NB4 (cell line): ENCODE data around the gene EDIL3.

ENCODE experiments used
- CTCF ChIP-seq: IDR thresholded peaks from one replicate; pipeline ENCODE4 v1.5.1; 2012; ENCODE audit warnings: low read depth, low read length
- MYC ChIP-seq: IDR thresholded peaks from 2 replicates; pipeline ENCODE4 v1.6.1; 2011; ENCODE audit warnings: low read depth, low read length

GRCh38 chr5:84393969-84394368 is 9.3 kb upstream of the EDIL3 start:
- TF ChIP-seq CTCF (no peak), MYC (no peak)
